Stomach (tissue), 9 donors: ENCODE data around the gene ANKRD22. TPM values are rescaled to one million over a fixed set of nuclear protein-coding genes. Genes with fewer than 3 reads are reported as not detected.

Experiments used
- DNase-seq, 2 donors: peaks; one replicate each; pipeline versions ENCODE4 v3.0.0 to v3.0.0-alpha.2; 2013 to 2019
- H3K27ac ChIP-seq, 5 donors: fragments of 200-600 bp in 4 of 5; sonication (generic) in 4 of 5; one replicate each; pipeline ENCODE4 v1.5.1; 2013 to 2019; ENCODE audit warnings: mild to moderate bottlenecking in 1 of 5, moderate library complexity in 1 of 5
- H3K27me3 ChIP-seq, 3 donors: fragments of 200-600 bp; sonication (generic); one replicate each; pipeline ENCODE4 v1.5.1; 2017 to 2019; ENCODE audit warnings: mixed run types in 1 of 3
- H3K36me3 ChIP-seq, 4 donors: fragments of 200-600 bp; sonication (generic); 1 replicate in 3 of 4; 2 replicates in 1 of 4; pipeline ENCODE4 v1.5.1; 2016 to 2019
- H3K4me1 ChIP-seq, 4 donors: fragments of 200-600 bp; sonication (generic); one replicate each; pipeline ENCODE4 v1.5.1; 2016 to 2019
- H3K4me3 ChIP-seq, 4 donors: fragments of 200-600 bp; sonication (generic) in 3 of 4; one replicate each; pipeline ENCODE4 v1.5.1; 2016 to 2019; ENCODE audit warnings: mild to moderate bottlenecking in 1 of 4
- H3K9me3 ChIP-seq, 4 donors: fragments of 200-600 bp; sonication (generic); one replicate each; pipeline ENCODE4 v1.5.1; 2016 to 2019
- EP300 ChIP-seq: sonication (generic); formaldehyde crosslinking; IDR thresholded peaks from one replicate; pipeline ENCODE4 v1.6.1; 2017; ENCODE audit warnings: antibody characterized with exemption
- POLR2A ChIP-seq, 4 donors: fragments of 450-650 bp; IDR thresholded peaks; one replicate each; pipeline ENCODE4 v1.6.1; 2016; ENCODE audit warnings: antibody characterized with exemption in 4 of 4, control low read depth in 2 of 4, mild to moderate bottlenecking in 1 of 4, moderate library complexity in 1 of 4
- POLR2AphosphoS5 ChIP-seq, 3 donors: sonication (generic); formaldehyde crosslinking; IDR thresholded peaks; one replicate each; pipeline ENCODE4 v1.6.1; 2016; ENCODE audit warnings: antibody characterized with exemption in 3 of 3
- WGBS, 5 donors: extraction: QIAGEN DNeasy Blood & Tissue Kit in 3 of 5; methylation state at CpG; one replicate each; pipeline versions ENCODE4 v1.1.5 to v1.1.7; 2013 to 2018; 5-methylcytosine and 5-hydroxymethylcytosine counted together
- intact Hi-C: fragments of 100-400 bp; cut with DNase I; formaldehyde crosslinking; loops from one replicate; pipeline ENCODE4 v1.15.1; 2023; ENCODE audit warnings: low total_unique reads
- polyA plus RNA-seq, 3 donors: library from polyadenylated mRNA; stranded (reverse); fragments of 200-250 nt; gene quantifications; one replicate each; pipeline ENCODE4 v1.2.3, GENCODE V29; 2013
- total RNA-seq, 5 donors: library from RNA; depleted of rRNA; stranded (reverse); fragments of >200 nt; gene quantifications; one replicate each; pipeline versions ENCODE4 v1.1.0 to v1.2.3, GENCODE V29; 2014 to 2016
- TF ChIP-seq, protein P1 (sequence below), 7 experiments: fragments of 450-650 bp in 4 of 7; fragments of 200-600 bp in 3 of 7; sonication (generic) in 3 of 7; IDR thresholded peaks; one replicate each; pipeline ENCODE4 v1.5.1; 2016 to 2019; ENCODE audit warnings: antibody characterized with exemption in 7 of 7, control low read depth in 2 of 7, mild to moderate bottlenecking in 1 of 7
- donor health status: healthy with polysubstance abuse.
- donor health status: Bipolar disorder and iron deficiency.
- donor health status: healthy.

Gene ANKRD22
- total and polyA plus RNA-seq, 8 donors: 6.4 to 63.9 (median 36.4) TPM

DNA sequence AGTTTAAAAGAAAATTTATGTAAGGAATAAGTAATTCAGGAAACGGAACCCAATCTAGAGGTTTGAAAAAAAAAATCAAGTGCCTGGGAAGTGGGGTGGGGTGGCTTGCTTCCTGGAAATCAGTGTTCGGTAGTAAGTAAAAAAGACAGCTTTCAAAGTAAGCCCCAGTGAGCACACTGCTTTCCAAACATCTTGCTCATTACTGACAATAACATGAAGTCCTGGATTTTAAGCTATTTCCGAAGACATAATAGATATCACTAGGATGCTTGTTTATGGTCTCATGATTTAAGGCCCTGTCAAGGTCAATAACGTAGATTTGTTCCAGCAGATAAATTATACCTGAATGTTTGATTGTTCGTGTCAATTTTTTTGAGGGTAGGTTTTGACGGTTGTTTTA is 29.7 kb upstream of the ANKRD22 start:
- Histone ChIP-seq H3K36me3 (no peaks in the 10 kb centered on the region), H3K9me3 (no peaks in the 10 kb centered on the region), H3K27me3 (no peaks in the 10 kb centered on the region), H3K4me1 (peaks cover 13 to 53% (median 26%) of the 10 kb centered on the region in 4 donors), H3K27ac (peak overlapping the region; percentile 93 to 98 (median 95)), H3K4me3 (peak overlapping the region; percentile 62 to 95 (median 71))
- TF ChIP-seq POLR2AphosphoS5 (IDR thresholded peaks at IDR 0.05): no peak
- TF ChIP-seq POLR2A (IDR thresholded peaks at IDR 0.05): no peak
- TF ChIP-seq, protein P1, sequence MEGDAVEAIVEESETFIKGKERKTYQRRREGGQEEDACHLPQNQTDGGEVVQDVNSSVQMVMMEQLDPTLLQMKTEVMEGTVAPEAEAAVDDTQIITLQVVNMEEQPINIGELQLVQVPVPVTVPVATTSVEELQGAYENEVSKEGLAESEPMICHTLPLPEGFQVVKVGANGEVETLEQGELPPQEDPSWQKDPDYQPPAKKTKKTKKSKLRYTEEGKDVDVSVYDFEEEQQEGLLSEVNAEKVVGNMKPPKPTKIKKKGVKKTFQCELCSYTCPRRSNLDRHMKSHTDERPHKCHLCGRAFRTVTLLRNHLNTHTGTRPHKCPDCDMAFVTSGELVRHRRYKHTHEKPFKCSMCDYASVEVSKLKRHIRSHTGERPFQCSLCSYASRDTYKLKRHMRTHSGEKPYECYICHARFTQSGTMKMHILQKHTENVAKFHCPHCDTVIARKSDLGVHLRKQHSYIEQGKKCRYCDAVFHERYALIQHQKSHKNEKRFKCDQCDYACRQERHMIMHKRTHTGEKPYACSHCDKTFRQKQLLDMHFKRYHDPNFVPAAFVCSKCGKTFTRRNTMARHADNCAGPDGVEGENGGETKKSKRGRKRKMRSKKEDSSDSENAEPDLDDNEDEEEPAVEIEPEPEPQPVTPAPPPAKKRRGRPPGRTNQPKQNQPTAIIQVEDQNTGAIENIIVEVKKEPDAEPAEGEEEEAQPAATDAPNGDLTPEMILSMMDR (IDR thresholded peaks at IDR 0.05): no peak
- no peak for TF ChIP-seq EP300
- intact Hi-C loops: loop anchor here (10.0 kb wide), 1 partner anchor 47 kb away; no protein-coding TSS in a partner anchor
- WGBS, 5 donors: 13 to 19% (median 18%) methylated on average over 6 of the region's 6 CpGs
- peak in 1 of 2 donors; percentile 45 for DNase-seq

GRCh38 chr10:88880282-88881076 is 28.8 kb upstream of the ANKRD22 start:
- 0% methylated on average over 34 to 84 of the region's 84 CpGs for WGBS, 5 donors

GRCh38 chr10:88879534-88880281 is 28.1 kb upstream of the ANKRD22 start, which contains the start of gene STAMBPL1:
TSS of gene STAMBPL1 (plus strand) at chr10:88880245. CDS start at chr10:88901709, 21,464 bp downstream.
- peak; percentile 41 to 61 for DNase-seq
- intact Hi-C loops: loop anchor here (10.0 kb wide), 1 partner anchor 45 kb away; no protein-coding TSS in a partner anchor
- Histone ChIP-seq H3K36me3 (no peaks in the 10 kb centered on the region), H3K4me1 (peaks cover 13 to 52% (median 26%) of the 10 kb centered on the region in 4 donors), H3K4me3 (peak within 1 kb of the TSS; percentile 62 to 95 (median 71)), H3K27me3 (no peaks in the 10 kb centered on the region), H3K9me3 (no peaks in the 10 kb centered on the region), H3K27ac (peak within 1 kb of the TSS; percentile 93 to 98 (median 95))
- WGBS, 5 donors: 2 to 5% (median 3%) methylated on average over 24 to 26 of the region's 26 CpGs
- TF ChIP-seq POLR2AphosphoS5 (IDR thresholded peaks at IDR 0.05): peak in 1 of 3 donors; percentile 6
- no peak for TF ChIP-seq POLR2A (IDR thresholded peaks at IDR 0.05)
- no peak for TF ChIP-seq EP300
- TF ChIP-seq, protein P1 (IDR thresholded peaks at IDR 0.05): no peak

More at GRCh38 chr10:88880282-88881076, 28.8 kb upstream of the ANKRD22 start:
- TF ChIP-seq, protein P1 (IDR thresholded peaks at IDR 0.05): peak in 1 of 7 experiments; percentile 14
- TF ChIP-seq EP300 (no peak), POLR2A (IDR thresholded peaks at IDR 0.05) (peak in 1 of 4 donors; percentile 24), POLR2AphosphoS5 (IDR thresholded peaks at IDR 0.05) (peak; percentile 69 to 92 (median 90))
- intact Hi-C loops: loop anchor here (10.0 kb wide), 1 partner anchor 46 kb away; no protein-coding TSS in a partner anchor
- Histone ChIP-seq H3K36me3 (no peaks in the 10 kb centered on the region), H3K4me3 (peak overlapping the region; percentile 62 to 95 (median 71)), H3K4me1 (peaks cover 13 to 53% (median 26%) of the 10 kb centered on the region in 4 donors), H3K9me3 (no peaks in the 10 kb centered on the region), H3K27ac (peak overlapping the region; percentile 93 to 98 (median 95)), H3K27me3 (no peaks in the 10 kb centered on the region)
- peak; percentile 86 to 94 for DNase-seq

GRCh38 chr10:88877298-88877697 is 25.7 kb upstream of the ANKRD22 start:
- no peaks in the 10 kb centered on the region for H3K36me3 ChIP-seq
- TF ChIP-seq, protein P1 (IDR thresholded peaks at IDR 0.05): no peak
- no peak for TF ChIP-seq POLR2AphosphoS5 (IDR thresholded peaks at IDR 0.05)
- no peak for TF ChIP-seq EP300
- TF ChIP-seq POLR2A (IDR thresholded peaks at IDR 0.05): no peak
- no peaks in the 10 kb centered on the region for H3K9me3 ChIP-seq
- peaks cover 8 to 28% (median 19%) of the 10 kb centered on the region in 4 donors for H3K4me1 ChIP-seq
- no peak for DNase-seq
- intact Hi-C loops: no loop called here
- H3K27me3 ChIP-seq: no peaks in the 10 kb centered on the region
- H3K27ac ChIP-seq: no peak overlapping the region
- WGBS, 5 donors: 83 to 95% (median 90%) methylated on average over 6 of the region's 6 CpGs
- H3K4me3 ChIP-seq: no peak overlapping the region
